HG03103 (cell line): ENCODE measurements around the gene FEM1B.

Source experiments
- ATAC-seq: cut with Tn5 transposase; IDR thresholded peaks from one replicate; pipeline ENCODE4 v1.9.1; 2021; ENCODE audit warnings: low read depth; ENCODE audit not compliant: unreplicated experiment

The FEM1B gene

GRCh38 chr15:68256675-68257450 is 20.7 kb upstream of the FEM1B start:
- no peak for ATAC-seq

GRCh38 chr15:68258692-68259091 is 18.9 kb upstream of the FEM1B start:
- no peak for ATAC-seq

GRCh38 chr15:68259883-68260282 is 17.7 kb upstream of the FEM1B start:
- no peak for ATAC-seq

GRCh38 chr15:68261241-68261640 is 16.3 kb upstream of the FEM1B start:
- no peak for ATAC-seq

- ATAC-seq: no peak
These were observed 15.6 kb upstream of the FEM1B start for GRCh38 chr15:68261980-68262379.

GRCh38 chr15:68262514-68263356 is 14.8 kb upstream of the FEM1B start:
- ATAC-seq: no peak

GRCh38 chr15:68264282-68264681 is 13.3 kb upstream of the FEM1B start:
- ATAC-seq: no peak

GRCh38 chr15:68265081-68265480 is 12.5 kb upstream of the FEM1B start:
- no peak for ATAC-seq

- ATAC-seq: no peak
These were observed 11.9 kb upstream of the FEM1B start for GRCh38 chr15:68265674-68266073.

GRCh38 chr15:68268405-68268804 is 9.1 kb upstream of the FEM1B start:
- no peak for ATAC-seq

GRCh38 chr15:68271854-68272471 is 5.6 kb upstream of the FEM1B start:
- ATAC-seq: no peak

GRCh38 chr15:68272721-68273271 is 4.7 kb upstream of the FEM1B start:
- no peak for ATAC-seq

- ATAC-seq: no peak
These were observed 3.2 kb upstream of the FEM1B start for GRCh38 chr15:68274201-68274848.

GRCh38 chr15:68275165-68275746 is 2.3 kb upstream of the FEM1B start:
- no peak for ATAC-seq

- no peak for ATAC-seq
These were observed 877 bp upstream of the FEM1B start for GRCh38 chr15:68276668-68277067.

- ATAC-seq: no peak
These were observed 378 bp upstream of the FEM1B start for GRCh38 chr15:68277131-68277602.

- ATAC-seq: no peak
These were observed 725 bp downstream of the FEM1B start for GRCh38 chr15:68278345-68278594.

- ATAC-seq: no peak
These were observed 1.3 kb downstream of the FEM1B start for GRCh38 chr15:68278595-68279405.
